HG03095 (cell line): ENCODE data around the gene DRD1.
"Not testable (repeated sequence)": the region's sequence is repeated elsewhere in the genome, so short reads cannot be mapped to it uniquely, and the experiment has no call there.

Experiments used
- ATAC-seq: cut with Tn5 transposase; IDR thresholded peaks from one replicate; pipeline ENCODE4 v1.9.1; 2021; ENCODE audit warnings: moderate library complexity; ENCODE audit not compliant: unreplicated experiment

Gene DRD1

GRCh38 chr5:175434800-175435199 is 9.2 kb downstream of the DRD1 start:
- no peak for ATAC-seq

GRCh38 chr5:175427762-175428161 is 16.2 kb downstream of the DRD1 start:
- no peak for ATAC-seq

GRCh38 chr5:175424594-175424993 is 19.4 kb downstream of the DRD1 start:
- not testable (repeated sequence) for ATAC-seq

GRCh38 chr5:175422058-175422457 is 21.9 kb downstream of the DRD1 start:
- ATAC-seq: no peak

- no peak for ATAC-seq
These were observed 23.6 kb downstream of the DRD1 start for GRCh38 chr5:175420383-175420782.

GRCh38 chr5:175418251-175418650 is 25.7 kb downstream of the DRD1 start:
- no peak for ATAC-seq

GRCh38 chr5:175417384-175417783 is 26.6 kb downstream of the DRD1 start:
- ATAC-seq: no peak

GRCh38 chr5:175415303-175415702 is 28.7 kb downstream of the DRD1 start:
- ATAC-seq: no peak

GRCh38 chr5:175410926-175411325 is 33.1 kb downstream of the DRD1 start:
- ATAC-seq: no peak

GRCh38 chr5:175406300-175406699 is 37.7 kb downstream of the DRD1 start:
- ATAC-seq: no peak

GRCh38 chr5:175397590-175398297 is 46.2 kb downstream of the DRD1 start:
- not testable (repeated sequence) for ATAC-seq

GRCh38 chr5:175395430-175395829 is 48.6 kb downstream of the DRD1 start:
- ATAC-seq: not testable (repeated sequence)

GRCh38 chr5:175394601-175395000 is 49.4 kb downstream of the DRD1 start:
- no peak for ATAC-seq

- no peak for ATAC-seq
These were observed 50.1 kb downstream of the DRD1 start for GRCh38 chr5:175393897-175394296.

- ATAC-seq: no peak
These were observed 51.7 kb downstream of the DRD1 start for GRCh38 chr5:175392236-175392635.

- no peak for ATAC-seq
These were observed 53.5 kb downstream of the DRD1 start for GRCh38 chr5:175390352-175391083.
